Sigmoid colon (tissue), 7 donors: ENCODE data around the gene ASB3. TPM values are rescaled to one million over a fixed set of nuclear protein-coding genes. Genes with fewer than 3 reads are reported as not detected.

ENCODE experiments used
- DNase-seq: peaks from one replicate; pipeline ENCODE4 v3.0.0-alpha.2; 2019
- H3K27ac ChIP-seq, 4 donors: fragments of 200-600 bp; sonication (generic); one replicate each; pipeline ENCODE4 v1.5.1; 2016 to 2019; ENCODE audit warnings: mild to moderate bottlenecking in 1 of 4
- H3K27me3 ChIP-seq, 3 donors: fragments of 200-600 bp; sonication (generic); one replicate each; pipeline ENCODE4 v1.5.1; 2019; ENCODE audit warnings: mild to moderate bottlenecking in 1 of 3
- H3K36me3 ChIP-seq, 4 donors: fragments of 200-600 bp; sonication (generic); one replicate each; pipeline ENCODE4 v1.5.1; 2016 to 2019
- H3K4me1 ChIP-seq, 4 donors: fragments of 200-600 bp; sonication (generic); one replicate each; pipeline ENCODE4 v1.5.1; 2017 to 2019
- H3K4me3 ChIP-seq, 4 donors: fragments of 200-600 bp; sonication (generic); one replicate each; pipeline ENCODE4 v1.5.1; 2017 to 2019; ENCODE audit warnings: mild to moderate bottlenecking in 2 of 4, moderate library complexity in 1 of 4
- H3K9me3 ChIP-seq, 4 donors: fragments of 200-600 bp in 3 of 4; sonication (generic) in 3 of 4; one replicate each; pipeline versions ENCODE4 v1.5.1 to v1.6.1; 2013 to 2019
- EP300 ChIP-seq, 4 donors: sonication (generic); formaldehyde crosslinking; IDR thresholded peaks; one replicate each; pipeline ENCODE4 v1.6.1; 2017; ENCODE audit warnings: antibody characterized with exemption in 4 of 4
- POLR2A ChIP-seq, 2 donors: fragments of 450-650 bp; IDR thresholded peaks; one replicate each; pipeline ENCODE4 v1.6.1; 2016; ENCODE audit warnings: antibody characterized with exemption in 2 of 2, mild to moderate bottlenecking in 2 of 2, moderate library complexity in 2 of 2
- POLR2AphosphoS5 ChIP-seq, 4 donors: sonication (generic); formaldehyde crosslinking; IDR thresholded peaks; one replicate each; pipeline ENCODE4 v1.6.1; 2017; ENCODE audit warnings: antibody characterized with exemption in 4 of 4
- WGBS, 2 donors: extraction: QIAGEN DNeasy Blood & Tissue Kit; methylation state at CpG; one replicate each; pipeline ENCODE4 v1.1.7; 2013; 5-methylcytosine and 5-hydroxymethylcytosine counted together
- intact Hi-C: fragments of 100-400 bp; cut with DNase I; formaldehyde crosslinking; loops from one replicate; pipeline ENCODE4 v1.15.1; 2023
- polyA plus RNA-seq, 3 donors: library from polyadenylated mRNA; stranded (reverse); fragments of 200-250 nt; gene quantifications; one replicate each; pipeline ENCODE4 v1.2.3, GENCODE V29; 2013
- total RNA-seq, 4 donors: library from RNA; depleted of rRNA; stranded (reverse); fragments of >200 nt; gene quantifications; one replicate each; pipeline ENCODE4 v1.1.0, GENCODE V29; 2016
- TF ChIP-seq, protein P1 (sequence below), 4 experiments: fragments of 450-650 bp in 3 of 4; fragments of 200-600 bp in 1 of 4; IDR thresholded peaks; one replicate each; pipeline ENCODE4 v1.5.1; 2016 to 2019; ENCODE audit warnings: antibody characterized with exemption in 4 of 4, mild to moderate bottlenecking in 3 of 4, moderate library complexity in 2 of 4
- donor health status: healthy with polysubstance abuse.
- donor health status: Bipolar disorder and iron deficiency.
- donor health status: healthy.

Gene ASB3
- total and polyA plus RNA-seq, 7 donors, result 2.8 to 25.7 (median 14.4) TPM

DNA sequence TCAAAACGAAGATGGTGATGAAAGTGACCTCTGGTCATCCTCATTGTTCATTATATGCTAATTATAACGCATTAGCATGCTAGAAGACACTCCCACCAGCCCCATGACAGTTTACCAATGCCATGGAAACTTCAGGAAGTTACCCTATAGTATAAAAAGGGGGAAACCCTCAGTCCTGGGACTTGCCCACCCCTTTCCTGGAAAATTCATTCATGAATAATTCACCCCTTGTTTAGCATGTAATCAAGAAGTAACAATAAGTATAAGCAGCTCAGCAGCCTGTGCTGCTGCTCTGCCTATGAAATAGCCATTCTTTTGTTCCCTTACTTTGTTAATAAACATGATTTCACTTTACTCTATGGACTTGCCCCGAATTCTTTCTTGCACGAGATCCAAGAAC, 89.7 kb downstream of the ASB3 start:
- Histone ChIP-seq H3K4me3 (no peak overlapping the region), H3K27me3 (no peaks in the 10 kb centered on the region), H3K4me1 (no peaks in the 10 kb centered on the region), H3K9me3 (no peaks in the 10 kb centered on the region), H3K36me3 (peaks cover 0 to 25% (median 4%) of the 10 kb centered on the region in 4 donors), H3K27ac (no peak overlapping the region)
- no peak for TF ChIP-seq POLR2AphosphoS5 (IDR thresholded peaks at IDR 0.05)
- no peak for TF ChIP-seq EP300 (IDR thresholded peaks at IDR 0.05)
- WGBS, 2 donors, result 93 to 94% methylated on average over 4 of the region's 4 CpGs
- intact Hi-C loops, result no loop called here
- DNase-seq, result no peak

DNA sequence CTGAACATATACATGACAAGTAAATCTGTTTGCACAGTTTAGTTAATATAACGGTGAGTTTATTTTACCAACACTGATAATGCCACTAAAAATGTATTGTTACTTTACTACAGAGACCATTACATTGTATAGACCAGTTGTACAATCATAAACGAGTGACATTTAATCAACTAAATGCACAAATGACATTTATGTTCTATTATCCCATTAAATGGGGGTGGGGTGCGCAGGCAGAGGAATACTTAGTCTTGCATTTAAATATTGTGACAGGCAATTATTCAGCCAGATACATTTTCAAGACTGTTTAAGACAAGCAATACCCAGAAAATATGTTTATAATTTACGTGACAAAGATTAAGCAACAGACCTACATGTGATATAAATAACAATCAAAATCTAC, 91.2 kb downstream of the ASB3 start:
- intact Hi-C loops, result no loop called here
- no peaks in the 10 kb centered on the region for H3K9me3 ChIP-seq
- DNase-seq, result no peak
- H3K4me1 ChIP-seq, result no peaks in the 10 kb centered on the region
- no peaks in the 10 kb centered on the region for H3K27me3 ChIP-seq
- H3K36me3 ChIP-seq, result peaks cover 0 to 30% (median 5%) of the 10 kb centered on the region in 4 donors
- TF ChIP-seq POLR2AphosphoS5 (IDR thresholded peaks at IDR 0.05), result no peak
- no peak for TF ChIP-seq POLR2A (IDR thresholded peaks at IDR 0.05)
- no peak overlapping the region for H3K4me3 ChIP-seq
- H3K27ac ChIP-seq, result no peak overlapping the region
- WGBS, 2 donors, result 84 to 87% methylated on average over 4 of the region's 4 CpGs

DNA sequence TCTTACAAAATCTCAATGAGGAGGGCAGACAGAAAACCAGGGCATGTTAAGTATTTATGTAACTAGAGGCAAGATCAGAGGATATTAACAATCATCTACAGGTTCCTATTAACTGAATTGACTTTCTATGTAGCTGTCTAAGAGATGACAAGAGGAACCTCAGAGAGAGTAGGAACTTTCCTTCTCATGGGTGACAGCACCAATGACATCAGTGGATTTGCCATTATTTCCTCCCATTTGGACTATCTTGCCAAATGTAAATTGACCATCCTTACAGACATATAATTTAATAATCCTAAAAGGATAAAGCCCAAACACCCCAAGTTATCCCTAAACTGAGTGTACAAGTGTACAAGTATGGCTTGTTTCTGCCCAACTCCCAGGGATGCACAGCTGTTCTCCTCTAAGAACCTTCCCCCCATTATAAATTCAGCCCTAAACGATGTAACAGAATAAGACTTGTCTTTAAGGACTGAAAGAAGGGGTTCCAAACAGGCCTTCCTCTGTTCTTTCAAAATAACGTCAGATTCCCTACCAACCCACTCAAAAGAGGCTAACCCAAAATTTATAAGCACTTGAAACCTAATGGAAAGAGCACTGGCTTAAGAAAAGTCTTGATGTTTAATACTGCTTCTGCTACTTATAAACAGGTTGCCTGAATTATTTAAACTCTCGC, 92.5 kb downstream of the ASB3 start:
- Histone ChIP-seq H3K27ac (no peak overlapping the region), H3K4me3 (no peak overlapping the region), H3K27me3 (no peaks in the 10 kb centered on the region), H3K36me3 (peaks cover 0 to 19% (median 2%) of the 10 kb centered on the region in 4 donors), H3K9me3 (no peaks in the 10 kb centered on the region), H3K4me1 (no peaks in the 10 kb centered on the region)
- intact Hi-C loops, result no loop called here
- TF ChIP-seq, protein P1, sequence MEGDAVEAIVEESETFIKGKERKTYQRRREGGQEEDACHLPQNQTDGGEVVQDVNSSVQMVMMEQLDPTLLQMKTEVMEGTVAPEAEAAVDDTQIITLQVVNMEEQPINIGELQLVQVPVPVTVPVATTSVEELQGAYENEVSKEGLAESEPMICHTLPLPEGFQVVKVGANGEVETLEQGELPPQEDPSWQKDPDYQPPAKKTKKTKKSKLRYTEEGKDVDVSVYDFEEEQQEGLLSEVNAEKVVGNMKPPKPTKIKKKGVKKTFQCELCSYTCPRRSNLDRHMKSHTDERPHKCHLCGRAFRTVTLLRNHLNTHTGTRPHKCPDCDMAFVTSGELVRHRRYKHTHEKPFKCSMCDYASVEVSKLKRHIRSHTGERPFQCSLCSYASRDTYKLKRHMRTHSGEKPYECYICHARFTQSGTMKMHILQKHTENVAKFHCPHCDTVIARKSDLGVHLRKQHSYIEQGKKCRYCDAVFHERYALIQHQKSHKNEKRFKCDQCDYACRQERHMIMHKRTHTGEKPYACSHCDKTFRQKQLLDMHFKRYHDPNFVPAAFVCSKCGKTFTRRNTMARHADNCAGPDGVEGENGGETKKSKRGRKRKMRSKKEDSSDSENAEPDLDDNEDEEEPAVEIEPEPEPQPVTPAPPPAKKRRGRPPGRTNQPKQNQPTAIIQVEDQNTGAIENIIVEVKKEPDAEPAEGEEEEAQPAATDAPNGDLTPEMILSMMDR (IDR thresholded peaks at IDR 0.05), result no peak
- TF ChIP-seq POLR2AphosphoS5 (IDR thresholded peaks at IDR 0.05) (no peak), EP300 (IDR thresholded peaks at IDR 0.05) (no peak), POLR2A (IDR thresholded peaks at IDR 0.05) (no peak)
- no peak for DNase-seq
- WGBS, 2 donors, result 91 to 92% methylated on average over 3 of the region's 3 CpGs

DNA sequence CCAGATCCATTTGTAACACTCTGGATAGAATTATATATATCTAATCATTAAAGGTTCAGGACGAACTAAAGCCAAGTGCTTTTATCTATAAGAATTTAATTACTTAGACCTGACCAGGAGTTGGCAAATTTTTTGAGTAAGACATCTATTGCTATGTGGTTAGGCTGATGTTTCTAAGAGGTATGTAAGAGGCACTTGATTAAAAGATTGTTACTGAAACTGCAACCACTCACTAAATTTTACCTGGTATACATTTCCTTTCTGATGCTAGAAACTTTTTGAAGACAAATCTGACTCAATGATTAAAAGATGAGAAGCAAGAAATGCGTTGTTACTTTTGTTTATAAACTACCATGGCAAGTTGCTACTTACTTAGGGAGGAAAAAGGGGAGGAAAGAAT, 95.9 kb downstream of the ASB3 start:
- Histone ChIP-seq H3K36me3 (peaks cover 0 to 24% (median 2%) of the 10 kb centered on the region in 4 donors), H3K9me3 (no peaks in the 10 kb centered on the region), H3K4me1 (no peaks in the 10 kb centered on the region), H3K27me3 (no peaks in the 10 kb centered on the region), H3K4me3 (no peak overlapping the region), H3K27ac (no peak overlapping the region)
- TF ChIP-seq POLR2A (IDR thresholded peaks at IDR 0.05), result no peak
- TF ChIP-seq POLR2AphosphoS5 (IDR thresholded peaks at IDR 0.05), result no peak
- no peak for TF ChIP-seq EP300 (IDR thresholded peaks at IDR 0.05)
- TF ChIP-seq, protein P1 (IDR thresholded peaks at IDR 0.05), result no peak
- no peak for DNase-seq
- 80 to 91% methylated on average over 2 of the region's 2 CpGs for WGBS, 2 donors
- intact Hi-C loops, result no loop called here

DNA sequence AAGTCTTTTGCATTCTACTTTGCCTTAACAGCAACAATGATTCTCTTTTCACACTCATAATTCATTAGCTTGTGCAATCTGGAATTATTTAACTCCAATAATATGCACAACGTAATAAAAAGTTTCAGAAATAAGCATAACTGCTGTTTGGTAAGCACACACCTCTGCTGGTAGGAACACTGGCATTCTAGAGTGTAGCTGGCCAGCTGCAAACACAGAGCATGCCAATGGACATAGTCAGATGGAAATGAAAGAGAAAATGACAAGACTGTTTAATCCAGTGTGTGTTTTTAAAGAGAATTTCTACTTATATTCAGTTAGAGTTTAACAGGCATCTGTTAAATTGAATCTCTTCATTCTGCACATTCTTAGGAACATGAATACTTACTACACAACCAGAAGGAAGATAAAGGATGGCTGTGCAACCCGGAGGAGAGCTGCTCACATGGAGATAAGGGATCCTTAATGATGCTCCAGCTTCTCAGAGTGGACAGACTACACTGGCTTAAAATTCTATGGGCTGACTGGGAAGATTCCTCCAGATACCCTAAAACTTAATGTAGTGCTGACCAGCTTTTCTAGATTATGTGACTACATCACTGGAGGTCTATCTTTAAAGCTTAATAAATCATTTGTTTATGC, 113.8 kb downstream of the ASB3 start:
- Histone ChIP-seq H3K4me1 (peaks cover 0 to 19% (median 13%) of the 10 kb centered on the region in 4 donors), H3K27ac (no peak overlapping the region), H3K4me3 (no peak overlapping the region), H3K9me3 (no peaks in the 10 kb centered on the region), H3K36me3 (peaks cover 0 to 2% (median 0%) of the 10 kb centered on the region in 4 donors), H3K27me3 (no peaks in the 10 kb centered on the region)
- 87% methylated on average over 2 of the region's 2 CpGs for WGBS, 2 donors
- DNase-seq, result no peak
- TF ChIP-seq EP300 (IDR thresholded peaks at IDR 0.05), result no peak
- TF ChIP-seq POLR2A (IDR thresholded peaks at IDR 0.05), result no peak
- no peak for TF ChIP-seq POLR2AphosphoS5 (IDR thresholded peaks at IDR 0.05)
- TF ChIP-seq, protein P1 (IDR thresholded peaks at IDR 0.05), result no peak
- intact Hi-C loops, result no loop called here
